Heart right ventricle (tissue), 16 donors: Measurements from ENCODE around the gene POLR2I. TPM values are rescaled to one million over a fixed set of nuclear protein-coding genes. Genes with fewer than 3 reads are reported as not detected.

Experiments used
- ATAC-seq, 8 donors: fragments of 200-7000 bp; cut with Tn5 transposase; one replicate each; pipeline ENCODE4 v1.9.1; 2020; ENCODE audit warnings: mild to moderate bottlenecking in 8 of 8, moderate library complexity in 8 of 8, moderate number of reproducible peaks in 1 of 8
- DNase-seq, 2 donors: peaks; one replicate each; pipeline ENCODE4 v3.0.0-alpha.2; 2020
- H3K27ac ChIP-seq, 10 donors: fragments of 200-600 bp; sonication (generic) in 2 of 10; one replicate each; pipeline versions ENCODE4 v1.5.0 to v1.8.0; 2020 to 2022; ENCODE audit warnings: mild to moderate bottlenecking in 3 of 10
- H3K27me3 ChIP-seq, 7 donors: fragments of 200-600 bp; one replicate each; pipeline ENCODE4 v1.8.0; 2021 to 2022; ENCODE audit warnings: mild to moderate bottlenecking in 2 of 7
- H3K36me3 ChIP-seq, 9 donors: fragments of 200-600 bp; sonication (generic) in 1 of 9; one replicate each; pipeline versions ENCODE4 v1.5.0 to v1.8.0; 2020 to 2022; ENCODE audit warnings: mild to moderate bottlenecking in 2 of 9
- H3K4me1 ChIP-seq, 9 donors: fragments of 200-600 bp; sonication (generic) in 1 of 9; one replicate each; pipeline versions ENCODE4 v1.5.0 to v1.8.0; 2020 to 2022; ENCODE audit warnings: mild to moderate bottlenecking in 4 of 9
- H3K4me3 ChIP-seq, 10 donors: fragments of 200-600 bp; sonication (generic) in 2 of 10; one replicate each; pipeline versions ENCODE4 v1.5.0 to v1.8.0; 2020 to 2022; ENCODE audit warnings: mild to moderate bottlenecking in 7 of 10, moderate library complexity in 2 of 10
- H3K9me3 ChIP-seq, 11 donors: fragments of 200-600 bp in 10 of 11; sonication (generic) in 2 of 11; one replicate each; pipeline versions ENCODE4 v1.5.0 to v1.8.0; 2013 to 2022; ENCODE audit warnings: mild to moderate bottlenecking in 2 of 11, control low read depth in 1 of 11, moderate library complexity in 1 of 11
- CTCF ChIP-seq, 9 donors: fragments of 200-600 bp; sonication (generic) in 2 of 9; IDR thresholded peaks; one replicate each; pipeline versions ENCODE4 v1.5.0 to v1.8.0; 2021 to 2022; ENCODE audit warnings: antibody characterized with exemption in 9 of 9, mild to moderate bottlenecking in 5 of 9, moderate library complexity in 1 of 9
- WGBS, 2 donors: extraction: QIAGEN DNeasy Blood & Tissue Kit; methylation state at CpG; one replicate each; pipeline ENCODE4 v1.1.7; 2013; ENCODE audit warnings: inconsistent platforms in 1 of 2; 5-methylcytosine and 5-hydroxymethylcytosine counted together
- intact Hi-C, 10 donors: fragments of 100-400 bp; cut with DNase I; formaldehyde crosslinking; loops; one replicate each; pipeline versions ENCODE4 v1.11.1 to v1.14.2; 2022
- polyA plus RNA-seq, 2 donors: library from polyadenylated mRNA; stranded (reverse); fragments of 200-250 nt; gene quantifications; one replicate each; pipeline ENCODE4 v1.2.3, GENCODE V29; 2013
- total RNA-seq, 10 donors: library from RNA; stranded (reverse); fragmentation: NEBNext Ultra II Directional in 3 of 10; extraction: Animal tissue kit (Norgen Biotek cat#: 25700) in 3 of 10; gene quantifications; one replicate each; pipeline versions ENCODE4 v1.2.1 to v1.2.4, GENCODE V29; 2021 to 2023
- donor health status: Arrhythmogenic right ventricular cardiomyopathy.
- donor health status: ischemic (EF 13 %, LVEDD 7.1; RV severe dilation, severe dysfunction).
- donor health status: healthy with polysubstance abuse.
- donor health status: DM: no; HTN: yes; CAD: no.
- donor health status: DM: no; HTN: no; CAD: no.
- donor health status: ischemic (EF 25% LVEDD 6.9; RV normal size, moderate dysfunction).
- donor health status: ischemic (EF 25% LVEDD 5.7; RV mildly dilated, moderate dysfunction).
- donor health status: healthy.
- donor health status: DM: yes; HTN: yes; CAD: no.
- donor health status: Ischemic cardiomyopathy.
- donor health status: ischemic (EF 35%, LVEDD 5.7; RV mildly dilated, moderate dysfunction).
- donor health status: nonischemic (EF 11% LVEDD 7.7; RV severe dilation, severe dysfunction).
- donor health status: DM: yes; HTN: yes; CAD: no.
- donor health status: PGD.
- donor health status: ischemic (EF 29% LVEDD 5.4; RV normal size, mild dysfunction).
- donor health status: nonischemic (EF 23%, LVEDD 6.1; RV moderate dilation, normal function).

Gene POLR2I
- total and polyA plus RNA-seq, 12 donors = 83.7 to 153 (median 111) TPM

- Histone ChIP-seq H3K36me3 (peaks cover 0 to 70% (median 0%) of the 10 kb centered on the region in 9 donors), H3K27me3 (no peaks in the 10 kb centered on the region), H3K4me1 (no peaks in the 10 kb centered on the region), H3K4me3 (no peak overlapping the region), H3K27ac (no peak overlapping the region), H3K9me3 (no peaks in the 10 kb centered on the region)
- ATAC-seq (no peak), DNase-seq (no peak)
- intact Hi-C loops = no loop called here
- 91 to 97% methylated on average over 12 of the region's 12 CpGs for WGBS, 2 donors
- no peak for TF ChIP-seq CTCF (IDR thresholded peaks at IDR 0.05)
These were observed 30.3 kb downstream of the POLR2I start for GRCh38 chr19:36084231-36085009.

- TF ChIP-seq CTCF (IDR thresholded peaks at IDR 0.05) = no peak
- intact Hi-C loops = no loop called here
- DNase-seq = no peak
- Histone ChIP-seq H3K4me1 (no peaks in the 10 kb centered on the region), H3K27me3 (no peaks in the 10 kb centered on the region), H3K9me3 (no peaks in the 10 kb centered on the region), H3K27ac (no peak overlapping the region), H3K4me3 (no peak overlapping the region), H3K36me3 (peaks cover 0 to 59% (median 0%) of the 10 kb centered on the region in 9 donors)
- 92 to 94% methylated on average over 13 of the region's 13 CpGs for WGBS, 2 donors
- no peak for ATAC-seq
These were observed 31.8 kb downstream of the POLR2I start for GRCh38 chr19:36082916-36083315.

- Histone ChIP-seq H3K27ac (no peak overlapping the region), H3K4me1 (no peaks in the 10 kb centered on the region), H3K36me3 (peaks cover 0 to 58% (median 0%) of the 10 kb centered on the region in 9 donors), H3K27me3 (no peaks in the 10 kb centered on the region), H3K4me3 (no peak overlapping the region), H3K9me3 (no peaks in the 10 kb centered on the region)
- intact Hi-C loops = no loop called here
- DNase-seq (no peak), ATAC-seq (no peak)
- WGBS, 2 donors = 90% methylated on average over 7 of the region's 7 CpGs
- TF ChIP-seq CTCF (IDR thresholded peaks at IDR 0.05) = no peak
These were observed 32.8 kb downstream of the POLR2I start for GRCh38 chr19:36081894-36082293.

GRCh38 chr19:36081385-36081784, 33.3 kb downstream of the POLR2I start:
- no peak for DNase-seq
- Histone ChIP-seq H3K4me3 (no peak overlapping the region), H3K27me3 (no peaks in the 10 kb centered on the region), H3K27ac (no peak overlapping the region), H3K36me3 (peaks cover 0 to 53% (median 0%) of the 10 kb centered on the region in 9 donors), H3K9me3 (no peaks in the 10 kb centered on the region), H3K4me1 (no peaks in the 10 kb centered on the region)
- intact Hi-C loops = no loop called here
- 56 to 74% methylated on average over 3 of the region's 3 CpGs for WGBS, 2 donors
- TF ChIP-seq CTCF (IDR thresholded peaks at IDR 0.05) = no peak
- no peak for ATAC-seq
